Ishikawa (cell line): ENCODE measurements around the gene B4GALT1.

Experiments used
- CEBPB ChIP-seq: IDR thresholded peaks from 2 replicates; pipeline ENCODE4 v1.6.1; 2012
- EP300 ChIP-seq: IDR thresholded peaks from 2 replicates; pipeline ENCODE4 v1.6.1; 2012; ENCODE audit warnings: borderline replicate concordance
- NFIC ChIP-seq: IDR thresholded peaks from 2 replicates; pipeline ENCODE4 v1.6.1; 2012
- TF ChIP-seq, protein P1 (sequence below): IDR thresholded peaks from 2 replicates; pipeline ENCODE4 v1.6.1; 2012; ENCODE audit warnings: low read depth, mild to moderate bottlenecking

- TF ChIP-seq NFIC (no peak), EP300 (no peak), CEBPB (no peak)
- TF ChIP-seq, protein P1, sequence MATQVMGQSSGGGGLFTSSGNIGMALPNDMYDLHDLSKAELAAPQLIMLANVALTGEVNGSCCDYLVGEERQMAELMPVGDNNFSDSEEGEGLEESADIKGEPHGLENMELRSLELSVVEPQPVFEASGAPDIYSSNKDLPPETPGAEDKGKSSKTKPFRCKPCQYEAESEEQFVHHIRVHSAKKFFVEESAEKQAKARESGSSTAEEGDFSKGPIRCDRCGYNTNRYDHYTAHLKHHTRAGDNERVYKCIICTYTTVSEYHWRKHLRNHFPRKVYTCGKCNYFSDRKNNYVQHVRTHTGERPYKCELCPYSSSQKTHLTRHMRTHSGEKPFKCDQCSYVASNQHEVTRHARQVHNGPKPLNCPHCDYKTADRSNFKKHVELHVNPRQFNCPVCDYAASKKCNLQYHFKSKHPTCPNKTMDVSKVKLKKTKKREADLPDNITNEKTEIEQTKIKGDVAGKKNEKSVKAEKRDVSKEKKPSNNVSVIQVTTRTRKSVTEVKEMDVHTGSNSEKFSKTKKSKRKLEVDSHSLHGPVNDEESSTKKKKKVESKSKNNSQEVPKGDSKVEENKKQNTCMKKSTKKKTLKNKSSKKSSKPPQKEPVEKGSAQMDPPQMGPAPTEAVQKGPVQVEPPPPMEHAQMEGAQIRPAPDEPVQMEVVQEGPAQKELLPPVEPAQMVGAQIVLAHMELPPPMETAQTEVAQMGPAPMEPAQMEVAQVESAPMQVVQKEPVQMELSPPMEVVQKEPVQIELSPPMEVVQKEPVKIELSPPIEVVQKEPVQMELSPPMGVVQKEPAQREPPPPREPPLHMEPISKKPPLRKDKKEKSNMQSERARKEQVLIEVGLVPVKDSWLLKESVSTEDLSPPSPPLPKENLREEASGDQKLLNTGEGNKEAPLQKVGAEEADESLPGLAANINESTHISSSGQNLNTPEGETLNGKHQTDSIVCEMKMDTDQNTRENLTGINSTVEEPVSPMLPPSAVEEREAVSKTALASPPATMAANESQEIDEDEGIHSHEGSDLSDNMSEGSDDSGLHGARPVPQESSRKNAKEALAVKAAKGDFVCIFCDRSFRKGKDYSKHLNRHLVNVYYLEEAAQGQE, result no peak
Measured at GRCh38 chr9:33192493-33193255, 25.5 kb upstream of the B4GALT1 start.
